Immature natural killer cell (primary cell): ENCODE data around the gene BACE2. TPM values are rescaled to one million over a fixed set of nuclear protein-coding genes. Genes with fewer than 3 reads are reported as not detected.

ENCODE experiments used
- polyA plus RNA-seq, 3 donors: library from polyadenylated mRNA; unstranded; fragments of 300-500 nt; fragmentation: Illumina TruSeq; gene quantifications; one replicate each; pipeline ENCODE4 v1.2.3, GENCODE V29; 2021

BACE2 gene
- polyA plus RNA-seq, 3 donors from 2014 or later = 0.82 to 2.1 TPM; not detected in 1

Other genes starting within 250 kb of the BACE2 start
- gene FAM3B, start 148.6 kb downstream of the BACE2 start, polyA plus RNA-seq = not detected
- 10 to 100 TPM in 2 of 3 donors, 1 to 10 TPM in 1; 4.0 to 24.2 (median 11.1) TPM for gene MX2, start 193.9 kb downstream of the BACE2 start, polyA plus RNA-seq